Measurements from ENCODE around the gene TMOD2.

Gene TMOD2

DNA sequence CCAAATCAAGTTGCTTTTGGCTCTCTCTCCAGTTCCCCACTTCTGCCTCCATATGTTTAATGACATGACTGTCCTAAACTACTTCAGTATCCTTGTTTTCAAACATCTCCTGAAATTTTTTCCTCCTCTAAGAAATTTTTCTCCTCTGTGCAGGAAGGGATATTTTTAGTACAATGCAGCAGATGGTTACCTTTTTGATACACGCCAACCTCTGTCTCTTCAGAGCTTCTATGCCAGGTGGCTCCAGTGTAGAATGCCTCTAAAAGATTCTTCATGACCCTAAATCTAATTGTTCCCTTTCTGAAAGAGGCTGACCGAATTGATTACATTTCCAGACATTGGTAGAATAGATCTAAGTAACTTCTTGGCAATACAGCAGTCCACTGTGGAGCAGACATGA lies 111.7 kb downstream of the TMOD2 start:
- no peak for DNase-seq

DNA sequence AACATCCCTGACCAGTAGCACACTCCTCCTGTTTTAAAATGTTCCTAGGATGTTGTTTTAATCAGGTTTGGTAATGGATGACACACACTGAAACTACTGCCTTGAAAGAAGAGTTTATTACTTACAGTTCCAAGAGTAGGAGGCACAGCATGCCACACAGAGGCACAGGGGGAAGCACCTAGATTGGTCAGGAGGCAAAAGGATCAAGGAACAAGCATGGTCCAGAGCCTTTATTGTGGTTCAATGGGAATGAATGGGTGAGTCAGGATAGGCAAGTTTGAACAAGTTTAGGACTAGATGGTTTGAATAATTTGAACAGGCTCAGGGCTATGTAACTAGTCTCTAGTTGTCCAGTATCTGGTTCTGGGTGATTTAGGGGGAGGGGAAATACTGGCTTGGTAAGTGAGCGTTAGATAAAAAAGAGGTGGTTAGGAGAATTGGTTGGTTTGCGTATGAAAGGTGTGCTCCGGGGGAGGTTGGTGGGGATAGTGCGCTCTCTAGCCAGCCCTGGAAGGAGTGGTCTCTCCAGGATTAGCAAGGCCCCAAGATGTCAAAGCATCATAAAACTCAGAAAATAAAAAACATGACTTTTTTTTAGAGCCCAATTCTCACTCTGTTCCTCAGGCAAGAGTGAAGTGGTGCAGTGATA lies 113.1 kb downstream of the TMOD2 start:
- DNase-seq = no peak

DNA sequence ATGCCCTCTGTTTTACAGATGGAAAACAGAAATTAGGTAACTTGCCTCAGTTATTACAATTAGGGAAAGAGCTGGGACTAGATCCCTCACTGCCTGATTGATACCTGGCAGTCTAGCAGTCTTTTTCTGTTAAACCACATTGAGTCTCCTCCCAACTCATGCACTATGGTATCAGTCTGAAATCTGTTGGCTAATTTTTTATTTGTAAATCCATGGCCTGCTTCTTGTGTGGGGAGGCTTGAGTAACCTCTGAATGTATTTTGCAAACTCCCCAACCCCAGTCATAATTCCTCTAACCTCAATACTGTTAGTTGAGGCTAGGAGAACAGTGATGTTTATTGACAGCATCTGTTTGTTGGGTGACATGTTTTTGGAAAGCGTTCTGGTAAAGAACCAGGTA lies 113.9 kb downstream of the TMOD2 start:
- DNase-seq = no peak
